HG02759 (cell line): ENCODE measurements around the gene ECT2.
"Not testable (repeated sequence)": the region's sequence is repeated elsewhere in the genome, so short reads cannot be mapped to it uniquely, and the experiment has no call there.

Source experiments
- ATAC-seq: cut with Tn5 transposase; IDR thresholded peaks from one replicate; pipeline ENCODE4 v1.9.1; 2021; ENCODE audit warnings: mild to moderate bottlenecking, moderate library complexity; ENCODE audit not compliant: unreplicated experiment

Gene ECT2

GRCh38 chr3:172808969-172809546, 58.5 kb downstream of the ECT2 start:
- peak; percentile 60 for ATAC-seq

GRCh38 chr3:172811099-172811498, 60.6 kb downstream of the ECT2 start:
- no peak for ATAC-seq

GRCh38 chr3:172813462-172813861, 62.9 kb downstream of the ECT2 start:
- ATAC-seq: no peak

GRCh38 chr3:172814738-172815137, 64.2 kb downstream of the ECT2 start:
- ATAC-seq: no peak

GRCh38 chr3:172815857-172816256, 65.3 kb downstream of the ECT2 start:
- ATAC-seq: no peak

GRCh38 chr3:172816281-172816680, 65.8 kb downstream of the ECT2 start:
- ATAC-seq: no peak

GRCh38 chr3:172816968-172817367, 66.4 kb downstream of the ECT2 start:
- no peak for ATAC-seq

- no peak for ATAC-seq
Observed at GRCh38 chr3:172820492-172820891, 70.0 kb downstream of the ECT2 start.

GRCh38 chr3:172824229-172824628, 73.7 kb downstream of the ECT2 start:
- ATAC-seq: no peak

- not testable (repeated sequence) for ATAC-seq
Observed at GRCh38 chr3:172827231-172827630, 76.7 kb downstream of the ECT2 start.

GRCh38 chr3:172832983-172833382, 82.5 kb downstream of the ECT2 start:
- ATAC-seq: no peak

- peak; percentile 74 for ATAC-seq
Observed at GRCh38 chr3:172836390-172836997, 86.0 kb downstream of the ECT2 start.

GRCh38 chr3:172839679-172840078, 89.2 kb downstream of the ECT2 start:
- no peak for ATAC-seq

- no peak for ATAC-seq
Observed at GRCh38 chr3:172840463-172840862, 89.9 kb downstream of the ECT2 start.

- no peak for ATAC-seq
Observed at GRCh38 chr3:172840913-172841312, 90.4 kb downstream of the ECT2 start.

- no peak for ATAC-seq
Observed at GRCh38 chr3:172844428-172844827, 93.9 kb downstream of the ECT2 start.

GRCh38 chr3:172846103-172846561, 95.6 kb downstream of the ECT2 start:
- peak; percentile 74 for ATAC-seq

GRCh38 chr3:172846706-172847105, 96.2 kb downstream of the ECT2 start:
- no peak for ATAC-seq

- ATAC-seq: no peak
Observed at GRCh38 chr3:172847292-172847691, 96.8 kb downstream of the ECT2 start.

GRCh38 chr3:172848910-172849309, 98.4 kb downstream of the ECT2 start:
- ATAC-seq: no peak

- ATAC-seq: no peak
Observed at GRCh38 chr3:172853005-172853404, 102.5 kb downstream of the ECT2 start.

GRCh38 chr3:172853921-172854666, 103.6 kb downstream of the ECT2 start:
- ATAC-seq: no peak
